Common myeloid progenitor, CD34-positive (primary cell): ENCODE results near the gene IPO11.

ENCODE experiments used
- CTCF ChIA-PET: fragments of 350-600 bp; sonication (Branson Sonifier 250); formaldehyde crosslinking; loops from one replicate; lab custom pipeline; 2021; ENCODE audit warnings: antibody characterized with exemption; lab: Charles Lee
- POLR2A ChIA-PET: fragments of 350-600 bp; sonication (Branson Sonifier 250); formaldehyde crosslinking; loops from one replicate; lab custom pipeline; 2021; ENCODE audit warnings: antibody characterized with exemption; lab: Charles Lee
- DNase-seq, 3 donors: peaks; one replicate each; pipeline versions ENCODE4 v3.0.0 to v3.0.0-alpha.2; 2013
- H3K27ac ChIP-seq, 2 experiments: 1 replicate in 1 of 2; 2 replicates in 1 of 2; pipeline ENCODE4 v1.7.0; 2013; ENCODE audit warnings: inconsistent platforms in 2 of 2, low read length in 2 of 2, mild to moderate bottlenecking in 2 of 2, low read depth in 1 of 2, moderate library complexity in 1 of 2; ENCODE audit not compliant: severe bottlenecking in 2 of 2, insufficient read depth in 1 of 2, poor library complexity in 1 of 2
- H3K27me3 ChIP-seq, 5 experiments: replicated peaks in 2 of 5; 1 replicate in 3 of 5; 2 replicates in 2 of 5; pipeline versions ENCODE4 v1.6.1 to v1.7.0; 2013; ENCODE audit warnings: low read length in 4 of 5, mild to moderate bottlenecking in 2 of 5, moderate library complexity in 2 of 5, inconsistent platforms in 1 of 5; ENCODE audit not compliant: insufficient read depth in 5 of 5, control insufficient read depth in 4 of 5
- H3K36me3 ChIP-seq, 4 experiments: 1 replicate in 2 of 4; 2 replicates in 2 of 4; pipeline versions ENCODE4 v1.6.1 to v1.7.0; 2013; ENCODE audit warnings: low read length in 3 of 4, control low read depth in 1 of 4, mild to moderate bottlenecking in 1 of 4; ENCODE audit not compliant: control insufficient read depth in 4 of 4, insufficient read depth in 4 of 4
- H3K4me1 ChIP-seq, 4 experiments: 1 replicate in 3 of 4; 2 replicates in 1 of 4; pipeline versions ENCODE4 v1.6.1 to v1.7.1; 2013; ENCODE audit warnings: low read length in 3 of 4, mild to moderate bottlenecking in 3 of 4, control low read depth in 1 of 4, inconsistent platforms in 1 of 4, moderate library complexity in 1 of 4; ENCODE audit not compliant: control insufficient read depth in 4 of 4, insufficient read depth in 4 of 4; ENCODE audit errors: control extremely low read depth in 1 of 4
- H3K4me3 ChIP-seq, 7 experiments: 1 replicate in 4 of 7; 2 replicates in 3 of 7; pipeline versions ENCODE4 v1.5.1 to v1.7.0; 2013; ENCODE audit warnings: mild to moderate bottlenecking in 7 of 7, low read length in 6 of 7, moderate library complexity in 6 of 7, inconsistent platforms in 2 of 7, low read depth in 2 of 7, control low read depth in 1 of 7; ENCODE audit not compliant: insufficient read depth in 4 of 7, control insufficient read depth in 1 of 7; ENCODE audit errors: extremely low read depth in 1 of 7
- H3K9me3 ChIP-seq, 5 experiments: 1 replicate in 4 of 5; 2 replicates in 1 of 5; pipeline versions ENCODE4 v1.6.1 to v1.7.1; 2013; ENCODE audit warnings: low read length in 4 of 5, mild to moderate bottlenecking in 2 of 5, inconsistent platforms in 1 of 5, low read depth in 1 of 5, moderate library complexity in 1 of 5; ENCODE audit not compliant: control insufficient read depth in 4 of 5, insufficient read depth in 2 of 5; ENCODE audit errors: control extremely low read depth in 1 of 5
- WGBS: methylation state at CpG from one replicate; pipeline ENCODE4 v1.1.5; 2013; ENCODE audit not compliant: insufficient coverage; 5-methylcytosine and 5-hydroxymethylcytosine counted together

Gene IPO11

GRCh38 chr5:62489471-62489870 lies 76.9 kb downstream of the IPO11 start:
- Histone ChIP-seq H3K4me1 (peaks cover 0 to 10% (median 1%) of the 10 kb centered on the region in 4 experiments), H3K27ac (no peak overlapping the region), H3K9me3 (no peaks in the 10 kb centered on the region), H3K27me3 (no peaks in the 10 kb centered on the region), H3K4me3 (no peak overlapping the region), H3K36me3 (peaks cover 6 to 11% (median 8%) of the 10 kb centered on the region in 4 experiments)
- POLR2A ChIA-PET: no interaction called here
- DNase-seq: no peak
- WGBS: 100% methylated on average over 1 of the region's 1 CpG
- CTCF ChIA-PET: interaction anchor here (2.0 kb wide), 1 partner anchor 8 kb away, joined by 4 read pairs; no protein-coding TSS in a partner anchor

- Histone ChIP-seq H3K27ac (no peak overlapping the region), H3K9me3 (no peaks in the 10 kb centered on the region), H3K27me3 (no peaks in the 10 kb centered on the region), H3K4me3 (no peak overlapping the region), H3K36me3 (peaks cover 4 to 18% (median 14%) of the 10 kb centered on the region in 4 experiments), H3K4me1 (peaks cover 0 to 19% (median 4%) of the 10 kb centered on the region in 4 experiments)
- CTCF ChIA-PET: interaction anchor here (1.5 kb wide), 1 partner anchor 87 kb away, joined by 4 read pairs; no protein-coding TSS in a partner anchor
- POLR2A ChIA-PET: no interaction called here
- DNase-seq: peak; percentile 10 to 61 (median 52)
- no CpG with 5 or more reads among the region's 1 CpG for WGBS
These were observed 82.2 kb downstream of the IPO11 start for GRCh38 chr5:62494772-62495171.

GRCh38 chr5:62496876-62497275 lies 84.3 kb downstream of the IPO11 start:
- peaks cover 0 to 19% (median 4%) of the 10 kb centered on the region in 4 experiments for H3K4me1 ChIP-seq
- H3K27ac ChIP-seq: no peak overlapping the region
- H3K36me3 ChIP-seq: peaks cover 6 to 17% (median 16%) of the 10 kb centered on the region in 4 experiments
- no peak for DNase-seq
- 100% methylated on average over 4 of the region's 7 CpGs for WGBS
- H3K27me3 ChIP-seq: no peaks in the 10 kb centered on the region
- no peaks in the 10 kb centered on the region for H3K9me3 ChIP-seq
- ChIA-PET CTCF (no interaction called here), POLR2A (no interaction called here)
- H3K4me3 ChIP-seq: no peak overlapping the region

- ChIA-PET CTCF (no interaction called here), POLR2A (no interaction called here)
- no peak for DNase-seq
- no peaks in the 10 kb centered on the region for H3K9me3 ChIP-seq
- H3K27ac ChIP-seq: no peak overlapping the region
- 100% methylated on average over 3 of the region's 9 CpGs for whole genome bisulfite sequencing
- H3K4me1 ChIP-seq: peaks cover 0 to 12% (median 4%) of the 10 kb centered on the region in 4 experiments
- H3K36me3 ChIP-seq: peaks cover 5 to 15% (median 13%) of the 10 kb centered on the region in 4 experiments
- no peaks in the 10 kb centered on the region for H3K27me3 ChIP-seq
- H3K4me3 ChIP-seq: no peak overlapping the region
These were observed 86.4 kb downstream of the IPO11 start for GRCh38 chr5:62498961-62499360.

- Histone ChIP-seq H3K9me3 (no peaks in the 10 kb centered on the region), H3K4me3 (no peak overlapping the region), H3K36me3 (peaks cover 3 to 15% (median 13%) of the 10 kb centered on the region in 4 experiments), H3K27ac (no peak overlapping the region), H3K27me3 (no peaks in the 10 kb centered on the region), H3K4me1 (peaks cover 0 to 6% (median under 1%) of the 10 kb centered on the region in 4 experiments)
- DNase-seq: no peak
- ChIA-PET POLR2A (no interaction called here), CTCF (no interaction called here)
- 100% methylated on average over 4 of the region's 4 CpGs for WGBS
These were observed 87.2 kb downstream of the IPO11 start for GRCh38 chr5:62499756-62500155.

GRCh38 chr5:62502456-62503101 lies 90.0 kb downstream of the IPO11 start:
- ChIA-PET POLR2A (no interaction called here), CTCF (no interaction called here)
- no peak overlapping the region for H3K27ac ChIP-seq
- H3K9me3 ChIP-seq: no peaks in the 10 kb centered on the region
- H3K4me3 ChIP-seq: no peak overlapping the region
- WGBS: 100% methylated on average over 5 of the region's 10 CpGs
- peaks cover 3 to 17% (median 11%) of the 10 kb centered on the region in 4 experiments for H3K36me3 ChIP-seq
- H3K27me3 ChIP-seq: no peaks in the 10 kb centered on the region
- H3K4me1 ChIP-seq: no peaks in the 10 kb centered on the region
- no peak for DNase-seq

GRCh38 chr5:62504129-62504528 lies 91.6 kb downstream of the IPO11 start:
- H3K36me3 ChIP-seq: peaks cover 6 to 18% (median 9%) of the 10 kb centered on the region in 4 experiments
- DNase-seq: no peak
- no peaks in the 10 kb centered on the region for H3K4me1 ChIP-seq
- ChIA-PET POLR2A (no interaction called here), CTCF (interaction anchor here (1.0 kb wide), 1 partner anchor 12 kb away, joined by 5 read pairs; no protein-coding TSS in a partner anchor)
- peaks cover 0 to 1% (median 0%) of the 10 kb centered on the region in 5 experiments for H3K9me3 ChIP-seq
- no peak overlapping the region for H3K27ac ChIP-seq
- H3K27me3 ChIP-seq: no peaks in the 10 kb centered on the region
- no peak overlapping the region for H3K4me3 ChIP-seq
